HepG2 (cell line): ENCODE data around the gene PRELID1. TPM values are rescaled to one million over a fixed set of nuclear protein-coding genes. Genes with fewer than 3 reads are reported as not detected.

Source experiments
- AKNA ChIP-seq: sonication (generic); formaldehyde crosslinking; IDR thresholded peaks from 2 replicates; pipeline ENCODE4 v1.4.0; 2020; ENCODE audit warnings: missing genetic modification reagents, borderline replicate concordance
- DMTF1 ChIP-seq: sonication (generic); formaldehyde crosslinking; IDR thresholded peaks from 2 replicates; pipeline ENCODE4 v1.4.0; 2020; ENCODE audit warnings: mild to moderate bottlenecking, missing genetic modification reagents
- GATA4 ChIP-seq: sonication (generic); IDR thresholded peaks from 2 replicates; pipeline ENCODE4 v1.6.1; 2016; ENCODE audit warnings: antibody characterized with exemption, low read depth, borderline replicate concordance
- MEIS1 ChIP-seq: sonication (generic); formaldehyde crosslinking; IDR thresholded peaks from 2 replicates; pipeline ENCODE4 v1.9.0; 2021; ENCODE audit warnings: mild to moderate bottlenecking, missing genetic modification reagents, moderate library complexity, borderline replicate concordance
- REST ChIP-seq, 2 experiments: IDR thresholded peaks; 2 replicates each; pipeline ENCODE4 v1.6.1; 2011 to 2012; ENCODE audit warnings: low read length in 2 of 2, borderline replicate concordance in 1 of 2, low read depth in 1 of 2, mild to moderate bottlenecking in 1 of 2, moderate library complexity in 1 of 2
- SRSF4 ChIP-seq: fragments of 200-400 bp; formaldehyde crosslinking; IDR thresholded peaks from one replicate; pipeline ENCODE4 v1.6.1; 2018; ENCODE audit warnings: mild to moderate bottlenecking, low read depth, low read length, moderate library complexity; ENCODE audit not compliant: poor library complexity, severe bottlenecking
- STAG1 ChIP-seq: sonication (generic); formaldehyde crosslinking; IDR thresholded peaks from 2 replicates; pipeline ENCODE4 v1.4.0; 2020; ENCODE audit warnings: missing genetic modification reagents
- TP53 ChIP-seq: sonication (generic); formaldehyde crosslinking; conservative IDR thresholded peaks from 2 replicates; pipeline ENCODE4 v1.4.0; 2020; ENCODE audit warnings: missing genetic modification reagents
- ZBTB1 ChIP-seq: sonication (generic); formaldehyde crosslinking; IDR thresholded peaks from 2 replicates; pipeline ENCODE4 v1.4.0; 2020; ENCODE audit warnings: missing genetic modification reagents, borderline replicate concordance
- ZNF136 ChIP-seq: sonication (generic); formaldehyde crosslinking; IDR thresholded peaks from 2 replicates; pipeline ENCODE4 v1.8.1; 2022; ENCODE audit warnings: low read depth, mild to moderate bottlenecking, moderate library complexity, missing genetic modification reagents
- ZNF260 ChIP-seq: sonication (generic); formaldehyde crosslinking; IDR thresholded peaks from 2 replicates; pipeline ENCODE4 v1.4.0; 2020; ENCODE audit warnings: missing genetic modification reagents, low read depth, mild to moderate bottlenecking, borderline replicate concordance
- ZNF317 ChIP-seq: sonication (generic); formaldehyde crosslinking; IDR thresholded peaks from 2 replicates; pipeline ENCODE4 v1.5.0; 2020; ENCODE audit warnings: mild to moderate bottlenecking, missing genetic modification reagents
- ZNF33B ChIP-seq: sonication (generic); formaldehyde crosslinking; IDR thresholded peaks from 2 replicates; pipeline ENCODE4 v1.5.1; 2020; ENCODE audit warnings: mild to moderate bottlenecking, missing genetic modification reagents
- ZNF563 ChIP-seq: sonication (generic); formaldehyde crosslinking; IDR thresholded peaks from 2 replicates; pipeline ENCODE4 v1.8.0; 2022; ENCODE audit warnings: mild to moderate bottlenecking, moderate library complexity, missing genetic modification reagents
- ZNF773 ChIP-seq: sonication (generic); formaldehyde crosslinking; IDR thresholded peaks from 2 replicates; pipeline ENCODE4 v1.4.0; 2020; ENCODE audit warnings: missing genetic modification reagents, borderline replicate concordance
- ZSCAN9 ChIP-seq: IDR thresholded peaks from 2 replicates; pipeline ENCODE4 v1.6.1; 2016; ENCODE audit warnings: borderline replicate concordance
- polyA plus RNA-seq, 8 experiments: library from polyadenylated mRNA; depleted of rRNA in 3 of 8; stranded (reverse) in 7 of 8; unstranded in 1 of 8; fragments of >200 nt; fragmentation: Illumina TruSeq in 4 of 8; extraction: Trizol in 4 of 8; gene quantifications; 2 replicates each; pipeline versions ENCODE4 v1.2.1 to v1.2.3, GENCODE V29; 2011 to 2016; ENCODE audit warnings: low read depth in 4 of 8, missing spikeins in 1 of 8, mixed read lengths in 1 of 8; ENCODE audit not compliant: insufficient read depth in 1 of 8
- total RNA-seq, 5 experiments: library from RNA; depleted of rRNA; stranded (reverse); fragments of >200 nt; fragmentation: Illumina TruSeq; extraction: Trizol; gene quantifications; 2 replicates each; pipeline ENCODE4 v1.2.3, GENCODE V29; 2016; ENCODE audit warnings: low read depth in 1 of 5

The PRELID1 gene
- total and polyA plus RNA-seq, 2 of the 13 experiments (the other 11 are each of a cell fraction or from before 2014, with no cell fraction given): 250 to 271 TPM

- TF ChIP-seq AKNA (CRISPR knock-in tag) (no peak), TP53 (CRISPR knock-in tag) (no peak), ZNF773 (CRISPR knock-in tag) (no peak), ZNF260 (CRISPR knock-in tag) (no peak), ZBTB1 (CRISPR knock-in tag) (0 out of 2 replicates have a peak, but pooled peaks have one; percentile 25), ZNF317 (peak; percentile 79), GATA4 (peak; percentile 53; the same call in 1 of the 2 replicates), STAG1 (CRISPR knock-in tag) (0 out of 2 replicates have a peak, but pooled peaks have one; percentile 4), SRSF4 (no peak), REST (IDR thresholded peaks at IDR 0.05; ENCODE audit: borderline replicate concordance in 1 of 2, low read depth in 1 of 2, low read length in 2 of 2) (no peak; a peak in 1 of 4 replicates), ZNF563 (CRISPR knock-in tag) (peak; percentile 83), ZNF136 (peak; percentile 62; the same call in 1 of the 2 replicates), DMTF1 (CRISPR knock-in tag) (peak; percentile 68; the same call in 1 of the 2 replicates), MEIS1 (CRISPR knock-in tag) (no peak), ZNF33B (CRISPR knock-in tag) (peak; percentile 77; the same call in 1 of the 2 replicates), ZSCAN9 (peak; percentile 84; the same call in 1 of the 2 replicates)
These were observed at the start of gene PRELID1, which contains the start of gene RAB24 (continued) for GRCh38 chr5:177303121-177303924.
